NCI-H460 (cell line): ENCODE results near the gene KANSL1. TPM values are rescaled to one million over a fixed set of nuclear protein-coding genes. Genes with fewer than 3 reads are reported as not detected.

Experiments used
- DNase-seq: peaks from one replicate; pipeline ENCODE4 v3.0.0-alpha.2; 2016; ENCODE audit warnings: low read depth; ENCODE audit errors: extremely low read depth
- small RNA-seq, 2 experiments: library from RNA; depleted of rRNA; stranded (forward); fragments of <200 nt; gene quantifications; one replicate each; pipeline ENCODE3, GENCODE V24; 2014
- total RNA-seq: library from RNA; depleted of rRNA; stranded (reverse); fragments of >200 nt; shearing (Covaris generic); gene quantifications from 2 replicates; pipeline ENCODE4 v1.2.3, GENCODE V29; 2014; rRNA removed

Gene KANSL1
- total RNA-seq, 1 experiment from 2014 or later, result 20.4 TPM

- no peak for DNase-seq
Measured at GRCh38 chr17:45991341-45991740, 201.9 kb downstream of the KANSL1 start.

- DNase-seq, result no peak
Measured at GRCh38 chr17:45990886-45991285, 202.3 kb downstream of the KANSL1 start.

GRCh38 chr17:45989759-45990158 is 203.5 kb downstream of the KANSL1 start:
- DNase-seq, result no peak

GRCh38 chr17:45987706-45988105 is 205.5 kb downstream of the KANSL1 start:
- DNase-seq, result no peak

GRCh38 chr17:45986056-45986455 is 207.2 kb downstream of the KANSL1 start:
- DNase-seq, result no peak

- DNase-seq, result no peak
Measured at GRCh38 chr17:45985447-45985846, 207.8 kb downstream of the KANSL1 start.

- DNase-seq, result no peak
Measured at GRCh38 chr17:45984368-45984767, 208.9 kb downstream of the KANSL1 start.

- no peak for DNase-seq
Measured at GRCh38 chr17:45983614-45984310, 209.5 kb downstream of the KANSL1 start.

GRCh38 chr17:45982791-45983613 is 210.2 kb downstream of the KANSL1 start:
- DNase-seq, result no peak

- DNase-seq, result no peak
Measured at GRCh38 chr17:45981306-45981705, 211.9 kb downstream of the KANSL1 start.

- no peak for DNase-seq
Measured at GRCh38 chr17:45980855-45981254, 212.4 kb downstream of the KANSL1 start.

Small RNAs within 50 kb of the gene (small RNA-seq; reads per million reads assigned to genes)
- 0 reads per million in 2 experiments for gene RF00019

Other genes with a start within 250 kb of the KANSL1 start
- gene STH, start 194.2 kb downstream of the KANSL1 start, total RNA-seq, result not detected in 2 replicates
- gene LRRC37A, start 101.7 kb upstream of the KANSL1 start, total RNA-seq, result 1.2 and 1.5 TPM in 2 replicates
- gene ARL17B, start 168.3 kb upstream of the KANSL1 start, total RNA-seq, result 5.9 and 9.8 TPM in 2 replicates